ENCODE measurements around the gene KANK3. TPM values are rescaled to one million over a fixed set of nuclear protein-coding genes. Genes with fewer than 3 reads are reported as not detected.
"Not testable (repeated sequence)": the region's sequence is repeated elsewhere in the genome, so short reads cannot be mapped to it uniquely, and the experiment has no call there.

KANK3 gene
- total RNA-seq, 1 donor from 2014 or later: 0.89 TPM

- Mint-ChIP-seq H3K27me3 (ENCODE audit: low read depth) (peaks cover 19% of the 10 kb centered on the region), H3K4me3 (ENCODE audit: low read depth) (peak within 1 kb of the TSS; percentile 86), H3K36me3 (ENCODE audit: low read depth) (peaks cover 3% of the 10 kb centered on the region), H3K4me1 (ENCODE audit: low read depth) (peaks cover 19% of the 10 kb centered on the region), H3K9me3 (no peaks in the 10 kb centered on the region), H3K27ac (peak within 1 kb of the TSS; percentile 81)
- intact Hi-C loops (cut with micrococcal nuclease): loop anchor here (5.0 kb wide), 1 partner anchor 143 kb away; no protein-coding TSS in a partner anchor
- peak; percentile 66 for DNase-seq (ENCODE audit: low spot score)
Measured at GRCh38 chr19:8363803-8364771, 21.0 kb upstream of the KANK3 start, which contains the start of gene ANGPTL4. TSS of gene ANGPTL4 (plus strand) at chr19:8364155. CDS start at chr19:8364322, 167 bp downstream.

- no peaks in the 10 kb centered on the region for H3K9me3 Mint-ChIP-seq
- DNase-seq (ENCODE audit: low spot score): no peak
- H3K27me3 Mint-ChIP-seq (ENCODE audit: low read depth): peaks cover 12% of the 10 kb centered on the region
- intact Hi-C loops (cut with micrococcal nuclease): loop anchor here (5.0 kb wide), 1 partner anchor 145 kb away; no protein-coding TSS in a partner anchor
- H3K4me3 Mint-ChIP-seq (ENCODE audit: low read depth): peak overlapping the region; percentile 49
- peak overlapping the region; percentile 15 for H3K27ac Mint-ChIP-seq
- H3K36me3 Mint-ChIP-seq (ENCODE audit: low read depth): no peaks in the 10 kb centered on the region
- peaks cover 14% of the 10 kb centered on the region for H3K4me1 Mint-ChIP-seq (ENCODE audit: low read depth)
Measured at GRCh38 chr19:8361921-8362793, 19.1 kb upstream of the KANK3 start.

DNA sequence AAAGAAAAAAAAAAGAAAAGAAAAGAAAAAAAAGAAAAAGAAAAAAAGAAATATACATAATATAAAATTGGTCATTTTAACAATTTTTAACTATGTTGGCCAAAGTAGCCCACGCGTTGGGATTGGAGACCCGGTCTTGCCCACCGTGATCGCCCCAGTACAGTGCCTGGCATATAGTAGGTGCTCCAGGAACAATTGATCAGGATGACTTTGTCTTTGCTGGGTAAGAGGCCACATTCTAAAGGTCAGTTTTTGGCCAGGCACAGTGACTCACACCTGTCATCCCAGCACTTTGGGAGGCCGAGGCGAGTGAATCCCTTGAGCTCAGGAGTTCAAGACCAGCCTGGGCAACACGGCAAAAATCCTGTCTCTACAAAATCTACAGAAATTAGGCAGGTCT, 17.1 kb upstream of the KANK3 start:
- H3K36me3 Mint-ChIP-seq (ENCODE audit: low read depth): no peaks in the 10 kb centered on the region
- H3K4me3 Mint-ChIP-seq (ENCODE audit: low read depth): no peak overlapping the region
- H3K9me3 Mint-ChIP-seq: no peaks in the 10 kb centered on the region
- H3K27me3 Mint-ChIP-seq (ENCODE audit: low read depth): peaks cover 3% of the 10 kb centered on the region
- H3K27ac Mint-ChIP-seq: no peak overlapping the region
- intact Hi-C loops (cut with micrococcal nuclease): loop anchor here (5.0 kb wide), 1 partner anchor 147 kb away; no protein-coding TSS in a partner anchor
- H3K4me1 Mint-ChIP-seq (ENCODE audit: low read depth): peaks cover 22% of the 10 kb centered on the region
- DNase-seq (ENCODE audit: low spot score): no peak

GRCh38 chr19:8358948-8359347, 15.9 kb upstream of the KANK3 start:
- Mint-ChIP-seq H3K4me3 (ENCODE audit: low read depth) (no peak overlapping the region), H3K4me1 (ENCODE audit: low read depth) (peaks cover 23% of the 10 kb centered on the region), H3K27ac (no peak overlapping the region), H3K9me3 (no peaks in the 10 kb centered on the region), H3K36me3 (ENCODE audit: low read depth) (no peaks in the 10 kb centered on the region), H3K27me3 (ENCODE audit: low read depth) (peaks cover 3% of the 10 kb centered on the region)
- DNase-seq (ENCODE audit: low spot score): no peak
- intact Hi-C loops (cut with micrococcal nuclease): no loop called here

GRCh38 chr19:8357007-8357521, 14.0 kb upstream of the KANK3 start:
- Mint-ChIP-seq H3K27ac (no peak overlapping the region), H3K4me1 (ENCODE audit: low read depth) (peaks cover 15% of the 10 kb centered on the region), H3K4me3 (ENCODE audit: low read depth) (no peak overlapping the region), H3K27me3 (ENCODE audit: low read depth) (peaks cover 9% of the 10 kb centered on the region), H3K9me3 (no peaks in the 10 kb centered on the region), H3K36me3 (ENCODE audit: low read depth) (no peaks in the 10 kb centered on the region)
- intact Hi-C loops (cut with micrococcal nuclease): no loop called here
- no peak for DNase-seq (ENCODE audit: low spot score)

- Mint-ChIP-seq H3K4me1 (ENCODE audit: low read depth) (peaks cover 13% of the 10 kb centered on the region), H3K27ac (peak overlapping the region; percentile 47), H3K36me3 (ENCODE audit: low read depth) (no peaks in the 10 kb centered on the region), H3K27me3 (ENCODE audit: low read depth) (peaks cover 16% of the 10 kb centered on the region), H3K4me3 (ENCODE audit: low read depth) (no peak overlapping the region), H3K9me3 (no peaks in the 10 kb centered on the region)
- DNase-seq (ENCODE audit: low spot score): no peak
- intact Hi-C loops (cut with micrococcal nuclease): no loop called here
Measured at GRCh38 chr19:8355631-8356402, 12.8 kb upstream of the KANK3 start.

GRCh38 chr19:8352845-8353244, 9.8 kb upstream of the KANK3 start:
- intact Hi-C loops (cut with micrococcal nuclease): loop anchor here (5.0 kb wide), 1 partner anchor 224 kb away; the partner anchor contains the start of gene MYO1F
- not testable (repeated sequence) for H3K27ac Mint-ChIP-seq; H3K4me3 Mint-ChIP-seq (ENCODE audit: low read depth); DNase-seq (ENCODE audit: low spot score); H3K9me3 Mint-ChIP-seq; H3K36me3 Mint-ChIP-seq (ENCODE audit: low read depth)
- peaks cover 13% of the 10 kb centered on the region for H3K4me1 Mint-ChIP-seq (ENCODE audit: low read depth)
- peaks cover 21% of the 10 kb centered on the region for H3K27me3 Mint-ChIP-seq (ENCODE audit: low read depth)

- H3K9me3 Mint-ChIP-seq: no peaks in the 10 kb centered on the region
- intact Hi-C loops (cut with micrococcal nuclease): loop anchor here (5.0 kb wide), 1 partner anchor 225 kb away; the partner anchor contains the start of gene MYO1F
- peaks cover 13% of the 10 kb centered on the region for H3K4me1 Mint-ChIP-seq (ENCODE audit: low read depth)
- peaks cover 21% of the 10 kb centered on the region for H3K27me3 Mint-ChIP-seq (ENCODE audit: low read depth)
- no peak overlapping the region for H3K4me3 Mint-ChIP-seq (ENCODE audit: low read depth)
- no peaks in the 10 kb centered on the region for H3K36me3 Mint-ChIP-seq (ENCODE audit: low read depth)
- H3K27ac Mint-ChIP-seq: no peak overlapping the region
- DNase-seq (ENCODE audit: low spot score): no peak
Measured at GRCh38 chr19:8352134-8352827, 9.2 kb upstream of the KANK3 start.

- not testable (repeated sequence) for H3K4me3 Mint-ChIP-seq (ENCODE audit: low read depth); H3K9me3 Mint-ChIP-seq; H3K36me3 Mint-ChIP-seq (ENCODE audit: low read depth); DNase-seq (ENCODE audit: low spot score); H3K4me1 Mint-ChIP-seq (ENCODE audit: low read depth); H3K27ac Mint-ChIP-seq
- intact Hi-C loops (cut with micrococcal nuclease): loop anchor here (5.0 kb wide), 1 partner anchor 228 kb away; the partner anchor contains the start of gene MYO1F
- peaks cover 24% of the 10 kb centered on the region for H3K27me3 Mint-ChIP-seq (ENCODE audit: low read depth)
Measured at GRCh38 chr19:8349629-8350372, 6.7 kb upstream of the KANK3 start.

GRCh38 chr19:8343483-8343844, 402 bp upstream of the KANK3 start:
- DNase-seq (ENCODE audit: low spot score): no peak
- peaks cover 3% of the 10 kb centered on the region for H3K4me1 Mint-ChIP-seq (ENCODE audit: low read depth)
- intact Hi-C loops (cut with micrococcal nuclease): no loop called here
- H3K27me3 Mint-ChIP-seq (ENCODE audit: low read depth): peaks cover 26% of the 10 kb centered on the region
- H3K9me3 Mint-ChIP-seq: no peaks in the 10 kb centered on the region
- no peaks in the 10 kb centered on the region for H3K36me3 Mint-ChIP-seq (ENCODE audit: low read depth)
- no peak overlapping the region for H3K27ac Mint-ChIP-seq
- H3K4me3 Mint-ChIP-seq (ENCODE audit: low read depth): peak overlapping the region; percentile 70

DNA sequence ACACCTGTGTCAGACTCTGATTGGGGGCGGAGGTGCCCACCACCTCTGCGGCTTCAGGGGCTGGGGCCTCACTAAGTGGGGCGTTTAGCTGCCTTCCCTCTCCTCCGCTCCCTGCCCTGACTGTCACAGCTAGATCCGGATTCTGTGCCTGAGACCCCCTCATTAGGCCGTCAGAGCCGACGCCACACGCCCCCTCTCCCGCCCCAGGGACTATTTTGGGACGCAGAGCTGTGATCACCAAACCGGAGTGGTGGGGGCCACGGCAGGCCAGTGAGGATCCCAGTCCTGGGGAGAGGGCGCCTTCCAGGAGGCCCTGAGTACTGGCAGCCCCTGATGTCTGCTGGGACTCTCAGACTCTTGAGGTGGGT, 762 bp downstream of the KANK3 start:
- intact Hi-C loops (cut with micrococcal nuclease): no loop called here
- Mint-ChIP-seq H3K9me3 (no peaks in the 10 kb centered on the region), H3K4me1 (ENCODE audit: low read depth) (peaks cover 3% of the 10 kb centered on the region), H3K4me3 (ENCODE audit: low read depth) (no peak overlapping the region), H3K27me3 (ENCODE audit: low read depth) (peaks cover 36% of the 10 kb centered on the region), H3K36me3 (ENCODE audit: low read depth) (no peaks in the 10 kb centered on the region), H3K27ac (no peak overlapping the region)
- DNase-seq (ENCODE audit: low spot score): no peak
